Upper lobe of left lung (tissue), 6 donors: ENCODE measurements around the gene PIGQ. TPM values are rescaled to one million over a fixed set of nuclear protein-coding genes. Genes with fewer than 3 reads are reported as not detected.

Source experiments
- ATAC-seq, 2 donors: fragments of 200-7000 bp; cut with Tn5 transposase; one replicate each; pipeline ENCODE4 v1.9.1; 2022; ENCODE audit warnings: mild to moderate bottlenecking in 2 of 2, moderate library complexity in 2 of 2; ENCODE audit not compliant: low FRiP score in 2 of 2
- DNase-seq, 2 donors: peaks; one replicate each; pipeline ENCODE4 v3.0.0-alpha.2; 2019 to 2020
- H3K27ac ChIP-seq, 4 donors: fragments of 200-600 bp; sonication (generic); one replicate each; pipeline ENCODE4 v1.5.1; 2016 to 2019
- H3K27me3 ChIP-seq, 4 donors: fragments of 200-600 bp; sonication (generic); one replicate each; pipeline ENCODE4 v1.5.1; 2017 to 2019
- H3K36me3 ChIP-seq, 4 donors: fragments of 200-600 bp; sonication (generic); one replicate each; pipeline ENCODE4 v1.5.1; 2016 to 2019
- H3K4me1 ChIP-seq, 4 donors: fragments of 200-600 bp; sonication (generic); one replicate each; pipeline ENCODE4 v1.5.1; 2018 to 2019
- H3K4me3 ChIP-seq, 4 donors: fragments of 200-600 bp; sonication (generic); one replicate each; pipeline ENCODE4 v1.5.1; 2017 to 2019; ENCODE audit warnings: mild to moderate bottlenecking in 2 of 4, moderate library complexity in 1 of 4
- H3K9me3 ChIP-seq, 4 donors: fragments of 200-600 bp; sonication (generic); one replicate each; pipeline ENCODE4 v1.5.1; 2018 to 2019
- EP300 ChIP-seq, 4 donors: sonication (generic); formaldehyde crosslinking; IDR thresholded peaks; one replicate each; pipeline ENCODE4 v1.5.1; 2017; ENCODE audit warnings: antibody characterized with exemption in 4 of 4, control low read depth in 2 of 4
- POLR2A ChIP-seq, 4 donors: fragments of 450-650 bp; IDR thresholded peaks; one replicate each; pipeline ENCODE4 v1.5.1; 2016 to 2017; ENCODE audit warnings: antibody characterized with exemption in 4 of 4, mild to moderate bottlenecking in 2 of 4
- POLR2AphosphoS5 ChIP-seq, 2 donors: sonication (generic); formaldehyde crosslinking; IDR thresholded peaks; one replicate each; pipeline ENCODE4 v1.5.1; 2017; ENCODE audit warnings: antibody characterized with exemption in 2 of 2
- WGBS, 2 donors: methylation state at CpG; one replicate each; pipeline ENCODE4 v1.1.5; 2017 to 2018; 5-methylcytosine and 5-hydroxymethylcytosine counted together
- total RNA-seq, 6 donors: library from RNA; depleted of rRNA in 4 of 6; stranded (reverse); fragments of >200 nt in 4 of 6; gene quantifications; one replicate each; pipeline versions ENCODE4 v1.1.0 to v1.2.1, GENCODE V29; 2016 to 2021
- TF ChIP-seq, protein P1 (sequence below), 6 experiments: fragments of 450-650 bp in 4 of 6; fragments of 200-600 bp in 2 of 6; sonication (generic) in 2 of 6; IDR thresholded peaks; one replicate each; pipeline ENCODE4 v1.5.1; 2016 to 2019; ENCODE audit warnings: antibody characterized with exemption in 6 of 6
- donor health status: DM: no; HTN: no; CAD: no; lungs with moderate emphysema.
- donor health status: DM: no; HTN: yes; CAD: no; lungs with severe emphysema.

PIGQ gene
- total RNA-seq, 6 donors from 2014 or later: 42.7 to 153 (median 79.6) TPM

DNA sequence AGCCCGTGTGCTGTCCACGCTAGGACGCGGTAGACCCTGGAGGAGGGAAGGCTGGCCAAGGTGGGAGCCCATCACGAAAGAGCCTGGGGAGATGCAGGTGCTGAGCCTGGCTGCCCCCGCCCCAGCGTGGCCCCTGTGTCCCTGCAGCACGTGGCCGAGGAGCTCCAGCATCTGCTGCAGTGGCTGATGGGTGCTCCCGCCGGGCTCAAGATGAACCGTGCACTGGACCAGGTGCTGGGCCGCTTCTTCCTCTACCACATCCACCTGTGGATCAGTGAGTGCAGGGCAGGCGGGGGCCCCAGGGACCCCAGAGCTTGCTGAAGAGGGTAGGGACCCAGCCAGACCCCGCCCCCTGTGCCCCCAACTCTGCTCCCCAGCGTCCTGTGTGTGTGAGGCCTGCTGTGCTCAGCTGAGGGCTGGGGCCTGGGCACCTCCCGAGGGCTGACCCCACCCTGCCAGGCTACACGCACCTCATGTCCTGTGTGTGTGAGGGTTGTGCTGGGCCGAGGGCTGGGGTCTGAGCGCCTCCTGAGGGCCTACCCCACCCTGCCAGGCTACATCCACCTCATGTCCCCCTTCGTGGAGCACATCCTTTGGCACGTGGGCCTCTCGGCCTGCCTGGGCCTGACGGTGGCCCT, 8.6 kb downstream of the PIGQ start:
- Histone ChIP-seq H3K36me3 (peaks cover 5 to 41% (median 31%) of the 10 kb centered on the region in 4 donors), H3K27me3 (no peaks in the 10 kb centered on the region), H3K4me3 (no peak overlapping the region), H3K27ac (no peak overlapping the region), H3K9me3 (no peaks in the 10 kb centered on the region), H3K4me1 (peaks cover 7 to 8% (median 7%) of the 10 kb centered on the region in 4 donors)
- 83 to 89% methylated on average over 8 to 13 of the region's 24 CpGs for WGBS, 2 donors
- no peak for ATAC-seq
- TF ChIP-seq POLR2AphosphoS5 (IDR thresholded peaks at IDR 0.05) (no peak), POLR2A (IDR thresholded peaks at IDR 0.05) (no peak), EP300 (IDR thresholded peaks at IDR 0.05) (no peak)
- TF ChIP-seq, protein P1, sequence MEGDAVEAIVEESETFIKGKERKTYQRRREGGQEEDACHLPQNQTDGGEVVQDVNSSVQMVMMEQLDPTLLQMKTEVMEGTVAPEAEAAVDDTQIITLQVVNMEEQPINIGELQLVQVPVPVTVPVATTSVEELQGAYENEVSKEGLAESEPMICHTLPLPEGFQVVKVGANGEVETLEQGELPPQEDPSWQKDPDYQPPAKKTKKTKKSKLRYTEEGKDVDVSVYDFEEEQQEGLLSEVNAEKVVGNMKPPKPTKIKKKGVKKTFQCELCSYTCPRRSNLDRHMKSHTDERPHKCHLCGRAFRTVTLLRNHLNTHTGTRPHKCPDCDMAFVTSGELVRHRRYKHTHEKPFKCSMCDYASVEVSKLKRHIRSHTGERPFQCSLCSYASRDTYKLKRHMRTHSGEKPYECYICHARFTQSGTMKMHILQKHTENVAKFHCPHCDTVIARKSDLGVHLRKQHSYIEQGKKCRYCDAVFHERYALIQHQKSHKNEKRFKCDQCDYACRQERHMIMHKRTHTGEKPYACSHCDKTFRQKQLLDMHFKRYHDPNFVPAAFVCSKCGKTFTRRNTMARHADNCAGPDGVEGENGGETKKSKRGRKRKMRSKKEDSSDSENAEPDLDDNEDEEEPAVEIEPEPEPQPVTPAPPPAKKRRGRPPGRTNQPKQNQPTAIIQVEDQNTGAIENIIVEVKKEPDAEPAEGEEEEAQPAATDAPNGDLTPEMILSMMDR (IDR thresholded peaks at IDR 0.05): no peak
- peak in 1 of 2 donors; percentile 78 for DNase-seq

DNA sequence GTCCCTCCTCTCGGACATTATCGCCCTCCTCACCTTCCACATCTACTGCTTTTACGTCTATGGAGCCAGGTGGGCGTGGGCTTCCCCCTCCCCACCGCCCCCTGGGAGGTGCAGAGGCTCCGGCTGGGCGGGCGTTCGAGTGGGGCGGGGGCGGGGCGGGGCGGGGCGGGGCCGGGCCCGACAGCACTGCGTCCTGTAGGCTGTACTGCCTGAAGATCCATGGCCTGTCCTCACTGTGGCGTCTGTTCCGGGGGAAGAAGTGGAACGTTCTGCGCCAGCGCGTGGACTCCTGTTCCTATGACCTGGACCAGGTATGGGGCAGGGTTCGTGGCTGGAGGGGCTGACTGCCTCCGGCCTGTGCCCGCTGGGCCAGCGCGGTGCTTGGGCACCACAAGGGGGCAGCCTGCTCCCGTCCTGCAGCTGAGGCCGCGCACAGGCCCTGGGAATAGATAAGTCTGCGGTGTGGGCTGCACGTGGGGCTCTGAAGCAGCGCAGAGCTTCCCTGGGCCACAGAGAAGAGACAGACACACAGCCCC, 9.2 kb downstream of the PIGQ start:
- no peaks in the 10 kb centered on the region for H3K27me3 ChIP-seq
- ATAC-seq: peak; percentile 77 to 90
- H3K36me3 ChIP-seq: peaks cover 5 to 39% (median 28%) of the 10 kb centered on the region in 4 donors
- TF ChIP-seq POLR2A (IDR thresholded peaks at IDR 0.05): no peak
- TF ChIP-seq, protein P1 (IDR thresholded peaks at IDR 0.05): peak; percentile 69 to 96 (median 90)
- TF ChIP-seq EP300 (IDR thresholded peaks at IDR 0.05): no peak
- no peaks in the 10 kb centered on the region for H3K9me3 ChIP-seq
- no peak overlapping the region for H3K27ac ChIP-seq
- 41 to 90% methylated on average over 2 to 29 of the region's 34 CpGs for WGBS, 2 donors
- peak overlapping the region in 2 of 4 donors; percentile 14 to 37 for H3K4me3 ChIP-seq
- H3K4me1 ChIP-seq: peaks cover 7 to 8% (median 7%) of the 10 kb centered on the region in 4 donors
- DNase-seq: peak; percentile 71 to 93

DNA sequence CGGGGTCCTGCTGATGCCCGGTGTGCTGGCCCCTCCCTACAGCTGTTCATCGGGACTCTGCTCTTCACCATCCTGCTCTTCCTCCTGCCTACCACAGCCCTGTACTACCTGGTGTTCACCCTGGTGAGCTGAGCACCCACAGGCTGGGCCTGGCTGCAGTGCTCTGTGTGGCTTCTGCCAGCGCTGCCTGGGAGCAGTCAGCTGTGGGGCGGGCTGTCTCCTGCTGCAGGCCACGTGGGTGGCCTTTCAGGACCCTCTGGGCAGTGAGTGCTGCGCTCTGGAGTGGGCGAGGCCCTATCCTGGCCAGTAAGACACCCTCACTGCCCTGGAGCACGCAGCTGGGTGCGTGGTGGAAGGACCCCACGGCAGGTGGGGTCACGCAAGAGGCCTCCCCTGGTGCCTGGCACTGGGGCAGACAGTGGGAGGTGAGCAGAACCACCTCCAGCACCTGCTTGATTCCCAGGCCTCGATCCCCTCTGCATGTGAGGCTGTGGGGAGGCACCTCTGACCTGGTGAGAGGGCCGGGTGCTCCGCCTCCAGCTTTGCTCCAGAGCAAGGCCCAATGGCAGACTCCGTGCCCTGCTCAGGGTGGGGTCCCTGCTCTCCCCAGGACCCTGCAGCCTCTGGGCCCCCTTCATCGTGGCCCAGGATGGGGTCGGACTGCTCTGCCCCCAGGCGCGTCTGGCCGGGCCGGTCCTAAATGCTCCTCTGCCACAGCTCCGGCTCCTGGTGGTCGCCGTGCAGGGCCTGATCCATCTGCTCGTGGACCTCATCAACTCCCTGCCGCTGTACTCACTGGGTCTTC, 10.6 kb downstream of the PIGQ start:
- WGBS, 2 donors: 93 to 94% methylated on average over 11 to 27 of the region's 27 CpGs
- TF ChIP-seq POLR2AphosphoS5 (IDR thresholded peaks at IDR 0.05): no peak
- TF ChIP-seq, protein P1 (IDR thresholded peaks at IDR 0.05): no peak
- no peak for TF ChIP-seq EP300 (IDR thresholded peaks at IDR 0.05)
- TF ChIP-seq POLR2A (IDR thresholded peaks at IDR 0.05): no peak
- Histone ChIP-seq H3K4me1 (peaks cover 7 to 8% (median 7%) of the 10 kb centered on the region in 4 donors), H3K27me3 (no peaks in the 10 kb centered on the region), H3K36me3 (peaks cover 0 to 25% (median 14%) of the 10 kb centered on the region in 4 donors), H3K9me3 (no peaks in the 10 kb centered on the region), H3K4me3 (no peak overlapping the region), H3K27ac (no peak overlapping the region)
- ATAC-seq: no peak
- peak in 1 of 2 donors; percentile 74 for DNase-seq

DNA sequence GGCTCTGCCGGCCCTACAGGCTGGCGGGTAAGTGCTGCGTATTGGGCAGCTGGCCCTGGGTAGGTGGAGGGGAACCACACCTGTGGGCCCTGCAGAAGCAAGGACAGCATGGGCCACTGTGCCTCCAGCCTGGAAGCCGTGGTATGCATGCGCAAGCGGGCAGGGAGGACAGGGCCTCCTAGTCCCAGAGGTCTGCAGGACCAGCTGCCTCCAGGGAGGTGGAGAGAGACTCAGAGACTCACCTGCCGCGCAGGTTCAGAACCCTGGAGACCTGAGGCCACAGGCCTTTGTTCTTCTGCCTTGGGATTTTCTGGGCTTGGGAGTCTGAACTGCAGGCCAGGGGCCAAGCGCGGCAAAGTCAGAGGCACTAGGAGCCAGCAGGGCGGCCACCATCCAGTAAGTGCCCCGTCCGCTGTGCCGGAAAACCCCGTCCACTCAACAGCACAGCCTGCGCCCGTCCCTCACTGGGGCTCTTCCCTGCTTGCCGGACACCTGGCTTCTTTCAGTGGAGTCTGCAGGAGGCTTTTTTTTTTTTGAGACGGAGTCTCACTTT, 11.3 kb downstream of the PIGQ start:
- peaks cover 7 to 11% (median 8%) of the 10 kb centered on the region in 4 donors for H3K4me1 ChIP-seq
- H3K36me3 ChIP-seq: peaks cover 0 to 18% (median 8%) of the 10 kb centered on the region in 4 donors
- no peaks in the 10 kb centered on the region for H3K9me3 ChIP-seq
- no peak overlapping the region for H3K4me3 ChIP-seq
- H3K27me3 ChIP-seq: no peaks in the 10 kb centered on the region
- TF ChIP-seq POLR2AphosphoS5 (IDR thresholded peaks at IDR 0.05) (no peak), POLR2A (IDR thresholded peaks at IDR 0.05) (no peak), EP300 (IDR thresholded peaks at IDR 0.05) (no peak)
- TF ChIP-seq, protein P1 (IDR thresholded peaks at IDR 0.05): no peak
- ATAC-seq (no peak), DNase-seq (no peak)
- no peak overlapping the region for H3K27ac ChIP-seq
- 97 to 98% methylated on average over 9 to 19 of the region's 19 CpGs for WGBS, 2 donors
